GM19239 (cell line): Measurements from ENCODE around the gene LDAH.

Source experiments
- DNase-seq: peaks from one replicate; pipeline ENCODE4 v3.0.0; 2011; ENCODE audit warnings: low spot score; ENCODE audit not compliant: insufficient read length
- FAIRE-seq: peaks from 2 replicates; lab custom pipeline; 2011; peaks lifted over from hg19 to GRCh38; lab: Jason Lieb, UNC

LDAH gene

DNA sequence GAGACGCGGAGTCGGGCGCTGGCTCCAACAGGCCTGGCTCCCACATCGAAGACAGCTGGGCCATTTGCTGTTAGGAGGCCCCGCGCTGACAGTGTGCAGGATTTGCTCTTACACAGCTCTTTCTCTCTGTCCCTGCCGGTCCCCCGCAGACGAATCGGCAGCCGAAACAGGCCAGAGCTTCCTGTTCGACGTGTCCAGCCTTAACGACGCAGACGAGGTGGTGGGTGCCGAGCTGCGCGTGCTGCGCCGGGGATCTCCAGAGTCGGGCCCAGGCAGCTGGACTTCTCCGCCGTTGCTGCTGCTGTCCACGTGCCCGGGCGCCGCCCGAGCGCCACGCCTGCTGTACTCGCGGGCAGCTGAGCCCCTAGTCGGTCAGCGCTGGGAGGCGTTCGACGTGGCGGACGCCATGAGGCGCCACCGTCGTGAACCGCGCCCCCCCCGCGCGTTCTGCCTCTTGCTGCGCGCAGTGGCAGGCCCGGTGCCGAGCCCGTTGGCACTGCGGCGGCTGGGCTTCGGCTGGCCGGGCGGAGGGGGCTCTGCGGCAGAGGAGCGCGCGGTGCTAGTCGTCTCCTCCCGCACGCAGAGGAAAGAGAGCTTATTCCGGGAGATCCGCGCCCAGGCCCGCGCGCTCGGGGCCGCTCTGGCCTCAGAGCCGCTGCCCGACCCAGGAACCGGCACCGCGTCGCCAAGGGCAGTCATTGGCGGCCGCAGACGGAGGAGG lies 152.4 kb downstream of the LDAH start:
- FAIRE-seq (no peak), DNase-seq (no peak)

DNA sequence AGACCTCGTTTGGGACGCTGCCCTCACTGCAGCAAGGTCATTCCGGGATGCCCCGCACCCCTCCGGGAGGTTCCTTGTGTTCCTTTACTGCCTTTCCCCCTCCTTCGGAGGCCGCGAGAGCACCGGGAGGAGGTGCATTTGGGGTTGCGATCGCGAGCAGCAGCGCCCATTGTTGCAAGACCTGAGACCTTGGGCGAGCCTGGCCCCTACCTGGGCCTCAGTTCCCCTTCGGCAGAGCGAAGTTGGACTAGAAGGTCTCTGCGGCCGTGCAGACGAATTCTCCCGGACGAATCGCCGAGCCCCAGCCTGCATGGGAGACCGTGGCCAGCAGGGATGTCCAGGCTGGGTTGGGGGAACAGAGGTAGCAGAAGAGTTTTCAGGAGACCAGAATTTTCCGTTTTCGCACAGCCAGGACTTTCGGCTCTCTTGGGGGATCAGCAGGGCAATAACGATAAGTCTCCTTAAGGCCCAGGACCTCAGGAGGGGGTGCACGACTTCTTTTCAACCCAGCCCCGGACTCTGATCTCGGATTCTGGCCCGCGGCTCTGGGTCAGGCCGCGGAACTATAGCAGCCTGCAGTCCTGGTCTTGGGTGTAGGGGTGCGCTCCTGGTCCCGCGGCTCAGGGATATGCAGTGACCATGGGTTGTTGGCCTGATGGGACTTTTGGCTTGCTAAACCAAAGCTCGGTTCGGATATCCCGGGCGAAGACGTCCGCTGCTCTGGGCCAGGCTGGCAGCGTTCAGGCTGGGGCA lies 153.2 kb downstream of the LDAH start:
- DNase-seq: no peak

DNA sequence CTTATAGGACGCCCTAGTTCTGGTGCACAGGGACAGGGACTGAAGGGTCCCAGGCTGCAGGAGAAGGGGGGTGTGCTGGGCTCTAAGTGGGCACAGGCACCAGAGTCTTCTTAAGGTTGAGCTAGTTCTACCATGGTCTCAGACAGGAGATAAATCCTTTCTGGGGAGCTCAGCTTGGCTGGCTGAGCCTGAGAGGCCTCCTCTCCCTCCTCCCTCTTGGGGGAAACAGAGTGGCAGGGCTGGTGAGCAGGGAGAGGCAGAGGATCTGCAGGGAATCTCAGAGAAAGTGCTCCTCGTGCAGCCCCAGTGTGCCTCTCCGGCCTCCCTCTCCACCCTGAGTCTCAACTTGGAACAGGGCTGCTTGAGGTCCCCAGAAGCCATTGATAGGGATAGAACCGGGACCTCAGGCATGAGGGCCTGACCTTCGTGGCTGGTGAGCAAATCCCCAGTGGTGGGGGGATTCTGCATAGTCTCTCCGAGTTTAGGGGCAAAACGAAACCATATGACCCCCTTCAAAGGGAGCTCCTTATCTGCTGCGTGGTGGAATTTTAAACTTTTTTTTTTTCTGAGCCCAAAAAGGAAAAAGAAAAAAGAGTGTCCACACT lies 153.9 kb downstream of the LDAH start:
- no peak for DNase-seq
- no peak for FAIRE-seq

More for the DNA sequence above, 153.2 kb downstream of the LDAH start:
- FAIRE-seq: no peak

DNA sequence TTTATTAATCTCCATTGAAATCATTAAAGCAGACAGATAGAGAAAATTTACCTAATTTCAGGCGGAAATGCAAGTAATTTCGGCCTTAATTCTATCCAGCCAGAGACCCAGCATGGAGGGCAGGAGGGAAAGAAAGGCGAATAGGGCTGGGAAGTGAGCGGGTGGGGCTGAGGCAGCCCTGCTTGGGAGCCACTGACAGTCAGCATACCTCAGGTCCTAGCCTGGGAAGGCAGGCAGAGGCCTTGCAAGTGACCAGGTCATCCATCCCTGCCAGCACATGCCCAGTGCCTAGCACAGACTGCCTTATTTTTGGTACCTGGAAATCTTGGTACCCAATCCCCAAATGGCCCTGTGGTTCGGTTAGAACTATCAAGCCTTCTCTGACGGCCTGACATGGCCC lies 154.4 kb downstream of the LDAH start:
- no peak for FAIRE-seq
- no peak for DNase-seq

DNA sequence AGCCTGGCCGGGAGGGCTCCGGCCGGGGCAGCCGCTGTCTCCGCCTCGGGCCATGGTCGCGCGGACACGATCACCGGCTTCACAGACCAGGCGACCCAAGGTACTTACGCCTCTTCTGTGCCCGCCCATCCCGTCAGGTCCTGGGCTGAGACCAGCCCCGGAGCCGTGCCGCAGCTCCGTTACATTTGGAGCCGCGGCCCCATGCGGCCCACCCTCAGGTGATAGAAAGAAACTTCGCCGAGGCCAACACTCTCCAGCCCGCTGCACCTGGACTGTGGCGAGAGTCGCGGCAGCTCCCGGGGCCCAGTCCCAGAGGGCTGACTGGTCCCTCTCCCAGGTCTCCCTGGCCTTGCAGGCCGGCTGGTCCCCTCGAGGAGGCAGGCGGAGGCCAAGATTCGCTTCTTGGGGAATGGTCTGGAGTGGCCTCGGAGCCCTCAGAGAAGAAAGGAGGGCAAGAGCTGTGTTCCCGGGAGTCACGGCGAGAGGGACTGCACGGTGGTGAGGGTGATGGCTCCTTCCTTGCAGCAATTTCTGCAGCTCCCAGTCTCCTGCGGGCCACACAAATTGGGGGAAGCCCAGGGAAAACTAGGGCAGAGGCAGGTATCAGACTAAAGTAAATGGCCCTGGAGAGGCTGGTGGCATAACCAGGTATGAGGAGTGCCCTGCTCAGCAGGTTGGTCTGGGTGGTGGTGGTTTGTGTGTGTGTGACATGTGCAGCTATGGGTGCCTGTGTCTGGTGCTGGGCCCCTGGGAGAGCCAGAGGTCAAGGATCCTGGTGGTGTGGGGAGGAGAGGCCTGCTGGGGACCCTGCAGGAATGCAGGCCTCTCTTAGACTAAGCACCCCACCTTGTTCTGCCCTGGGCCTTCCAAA lies 155.1 kb downstream of the LDAH start:
- peak; percentile 40 for DNase-seq
- FAIRE-seq: no peak

DNA sequence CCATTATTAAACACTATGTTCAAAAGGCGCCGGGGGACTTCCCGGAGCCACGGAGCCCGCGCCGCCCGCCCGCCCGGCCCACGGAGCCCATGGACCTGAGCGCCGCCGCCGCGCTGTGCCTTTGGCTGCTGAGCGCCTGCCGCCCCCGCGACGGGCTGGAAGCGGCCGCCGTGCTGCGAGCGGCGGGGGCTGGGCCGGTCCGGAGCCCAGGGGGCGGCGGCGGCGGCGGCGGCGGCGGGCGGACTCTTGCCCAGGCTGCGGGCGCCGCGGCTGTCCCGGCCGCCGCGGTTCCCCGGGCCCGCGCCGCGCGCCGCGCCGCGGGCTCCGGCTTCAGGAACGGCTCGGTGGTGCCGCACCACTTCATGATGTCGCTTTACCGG lies 155.8 kb downstream of the LDAH start:
- DNase-seq (no peak), FAIRE-seq (no peak)

DNA sequence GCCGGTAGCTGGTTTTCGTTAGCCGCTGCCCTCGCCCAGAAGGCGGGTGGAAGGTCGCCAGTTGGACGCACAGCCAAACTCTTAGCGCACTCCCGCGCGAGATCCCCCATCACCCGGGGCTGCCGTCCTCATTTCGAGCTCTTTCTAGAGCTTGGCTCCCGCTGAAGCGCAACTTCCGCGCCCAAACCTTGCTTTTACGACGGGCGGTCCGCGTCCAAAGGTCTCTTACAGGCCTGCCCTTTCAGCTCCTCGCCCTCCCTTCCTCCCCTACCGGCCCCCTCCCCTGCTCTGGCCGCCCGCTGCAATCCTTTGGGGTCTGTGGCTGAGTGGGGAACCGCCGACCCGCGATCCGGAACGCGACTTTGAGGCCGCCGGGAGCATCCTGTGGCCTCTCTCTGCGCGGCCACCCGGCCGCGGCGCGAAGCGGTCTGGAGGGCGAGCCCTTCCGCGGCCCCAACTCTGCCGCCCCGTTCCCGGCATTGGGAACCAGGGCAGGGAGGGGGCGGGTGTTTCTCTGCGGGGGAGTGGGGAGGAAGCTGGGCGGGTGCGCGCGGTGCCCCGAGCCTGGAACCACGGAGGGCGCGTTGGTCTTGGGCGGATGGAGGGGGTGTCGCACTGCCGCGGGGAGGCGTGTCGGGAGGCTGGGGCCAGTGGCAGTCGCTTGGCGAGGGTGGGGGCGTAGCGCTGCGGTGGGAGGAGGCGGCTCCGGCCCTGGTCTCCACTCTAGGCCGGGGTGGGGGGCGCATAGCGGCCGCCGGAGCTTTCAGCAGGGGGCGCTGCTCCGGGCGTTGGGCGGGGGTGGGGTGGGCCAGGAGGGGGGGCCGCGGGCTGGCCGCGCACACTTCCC lies 156.4 kb downstream of the LDAH start, which contains the start of gene GDF7:
Gene GDF7 (plus strand): TSS at position 841 of the 847 bp plus-strand sequence. CDS start 96 bp downstream, outside the sequence.
- no peak for FAIRE-seq
- DNase-seq: no peak

DNA sequence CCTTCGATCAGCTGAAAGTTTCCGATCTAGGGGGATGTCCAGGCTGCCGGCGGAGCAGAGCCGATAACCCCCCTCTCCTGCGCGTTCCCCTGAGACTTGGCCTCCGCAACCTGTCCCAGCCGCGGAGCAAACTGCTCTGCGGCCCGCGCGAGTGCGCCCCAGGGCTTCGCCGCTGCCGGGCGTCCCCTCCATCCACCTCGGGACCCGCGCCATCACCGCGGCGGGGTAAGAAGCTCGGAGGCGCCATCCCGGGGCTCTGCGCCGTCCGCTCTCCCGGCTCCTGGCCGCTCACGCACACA lies 156.9 kb downstream of the LDAH start:
- no peak for DNase-seq
- no peak for FAIRE-seq

DNA sequence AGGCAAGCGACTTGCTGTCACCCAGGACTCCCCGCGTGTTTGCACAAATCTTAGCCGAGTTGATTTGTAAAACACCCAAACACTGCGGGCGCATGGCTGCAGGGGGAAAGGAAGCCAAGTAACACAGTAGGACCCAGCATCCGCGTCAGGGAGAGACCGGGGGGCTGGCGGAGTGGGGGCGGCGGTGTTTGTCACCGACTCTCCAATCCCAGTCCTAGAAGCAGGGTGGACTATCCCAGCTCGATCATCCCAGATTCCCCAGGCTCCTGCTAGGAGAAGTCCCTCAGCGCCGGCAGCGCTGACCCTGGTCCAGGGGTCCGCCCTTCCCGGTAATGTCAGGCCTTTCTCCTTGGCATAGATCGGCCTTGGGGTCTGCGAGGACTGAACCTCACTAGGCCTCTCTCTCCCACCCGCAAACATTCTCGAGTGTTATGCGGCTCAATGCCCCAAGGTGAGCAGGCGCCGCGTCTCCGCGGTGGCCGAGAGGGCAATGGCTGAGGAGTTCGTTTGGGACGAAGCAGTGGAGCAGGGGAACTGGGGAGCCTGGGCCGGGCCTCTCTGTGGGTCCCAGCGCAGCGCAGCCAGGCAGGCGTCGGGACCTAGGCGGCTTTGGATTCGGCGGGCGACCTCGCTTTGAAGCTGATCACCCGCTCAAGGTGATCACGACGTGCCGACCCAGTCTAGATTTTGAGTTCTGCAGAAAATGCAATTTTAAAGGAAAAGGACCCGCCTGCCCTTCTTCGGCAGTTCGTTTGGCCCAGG lies 157.5 kb downstream of the LDAH start:
- DNase-seq (no peak), FAIRE-seq (no peak)

DNA sequence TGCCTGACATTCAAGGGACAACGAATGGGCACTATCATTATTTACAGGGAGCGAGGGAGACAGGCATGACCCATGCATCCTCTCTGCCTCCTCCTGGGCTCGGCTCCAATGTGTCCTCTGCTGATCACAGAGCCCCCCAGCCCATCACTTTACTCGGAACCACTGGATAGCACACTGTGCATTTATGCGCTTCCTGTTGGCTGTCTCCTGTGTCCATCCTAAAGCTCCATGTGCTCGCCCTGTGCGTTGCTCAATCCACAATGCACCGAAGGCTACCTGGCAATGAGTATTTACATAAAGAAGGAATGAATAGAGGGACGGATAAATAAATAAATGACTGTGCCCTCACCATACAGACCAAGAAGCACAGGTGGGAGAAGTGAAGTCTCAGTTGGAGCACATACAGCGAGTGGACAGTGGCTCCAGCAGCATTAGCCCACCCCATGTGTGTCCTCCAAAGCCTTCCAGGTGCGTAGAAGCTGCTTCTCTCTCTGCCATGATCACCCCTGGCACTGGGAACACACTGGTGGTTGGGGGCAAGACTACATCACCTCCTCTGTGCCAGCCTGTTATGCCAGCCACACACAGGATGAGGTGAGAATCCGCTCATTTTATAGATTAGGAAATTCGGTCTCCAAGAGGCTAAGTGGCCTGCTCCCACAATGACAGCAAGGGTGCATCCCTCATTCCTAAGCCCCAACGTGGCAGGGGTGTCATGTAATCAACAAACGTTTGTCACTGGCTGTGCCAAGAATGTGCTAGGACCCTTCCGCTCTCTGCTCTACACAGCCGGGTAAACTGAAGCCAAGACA lies 158.3 kb downstream of the LDAH start:
- DNase-seq (no peak), FAIRE-seq (no peak)

DNA sequence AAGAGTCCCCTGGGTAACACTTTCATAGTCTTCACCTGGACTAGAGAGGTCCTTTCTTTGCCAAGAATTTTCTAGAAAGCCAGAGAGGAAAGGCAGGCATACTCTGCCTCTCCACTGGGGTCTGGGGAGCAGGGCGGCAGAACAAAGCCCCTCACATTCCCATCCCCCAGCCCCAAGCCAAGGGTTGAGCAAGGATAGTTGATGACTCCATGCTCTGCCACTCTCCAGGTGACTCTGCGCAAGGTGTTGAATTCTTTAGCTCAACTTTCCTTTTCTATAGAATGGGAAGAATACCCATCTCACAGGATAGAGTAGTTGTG lies 158.9 kb downstream of the LDAH start:
- DNase-seq (no peak), FAIRE-seq (no peak)

DNA sequence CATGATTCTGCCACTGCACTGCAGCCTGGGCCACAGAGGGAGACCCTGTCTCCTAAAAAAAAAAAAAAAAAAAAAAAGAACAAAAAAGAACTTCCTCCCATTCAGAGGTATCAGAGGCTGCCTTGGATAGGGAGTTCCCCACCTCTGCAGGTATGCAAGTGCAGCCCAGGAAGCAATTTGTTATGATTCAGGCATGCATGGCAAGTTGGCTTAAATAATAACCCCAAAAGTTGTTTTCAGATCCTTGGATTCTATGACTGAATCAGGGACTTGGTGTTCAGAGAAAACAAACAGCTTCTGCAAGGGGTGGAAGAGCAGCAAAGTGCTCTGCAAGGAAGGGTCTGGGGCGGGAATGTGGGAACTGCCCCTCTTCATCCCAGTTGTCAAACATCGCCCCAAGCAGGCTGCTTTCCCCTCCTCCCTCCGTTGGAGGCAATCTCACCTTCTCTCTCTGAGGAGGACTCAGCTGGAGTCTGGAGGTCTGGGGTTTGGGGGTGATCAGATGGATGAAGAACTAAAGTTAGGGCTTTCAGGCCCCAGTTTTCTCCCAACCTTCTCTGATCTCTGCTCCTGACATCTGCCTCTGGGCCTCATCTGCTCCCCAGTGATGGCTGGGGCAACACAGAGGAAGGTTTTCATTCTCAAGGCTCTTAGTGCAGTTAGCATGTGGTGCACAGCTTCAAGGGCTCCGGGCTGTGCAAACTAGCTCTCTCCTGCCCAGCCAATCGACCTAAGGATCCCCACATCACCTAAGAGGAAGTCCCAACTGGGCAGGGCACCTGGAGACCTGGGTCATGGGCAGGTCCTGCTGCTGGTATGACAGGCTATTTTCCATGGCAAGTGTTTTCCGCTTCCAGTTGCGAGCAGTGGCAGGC lies 159.5 kb downstream of the LDAH start:
- FAIRE-seq: no peak
- no peak for DNase-seq

DNA sequence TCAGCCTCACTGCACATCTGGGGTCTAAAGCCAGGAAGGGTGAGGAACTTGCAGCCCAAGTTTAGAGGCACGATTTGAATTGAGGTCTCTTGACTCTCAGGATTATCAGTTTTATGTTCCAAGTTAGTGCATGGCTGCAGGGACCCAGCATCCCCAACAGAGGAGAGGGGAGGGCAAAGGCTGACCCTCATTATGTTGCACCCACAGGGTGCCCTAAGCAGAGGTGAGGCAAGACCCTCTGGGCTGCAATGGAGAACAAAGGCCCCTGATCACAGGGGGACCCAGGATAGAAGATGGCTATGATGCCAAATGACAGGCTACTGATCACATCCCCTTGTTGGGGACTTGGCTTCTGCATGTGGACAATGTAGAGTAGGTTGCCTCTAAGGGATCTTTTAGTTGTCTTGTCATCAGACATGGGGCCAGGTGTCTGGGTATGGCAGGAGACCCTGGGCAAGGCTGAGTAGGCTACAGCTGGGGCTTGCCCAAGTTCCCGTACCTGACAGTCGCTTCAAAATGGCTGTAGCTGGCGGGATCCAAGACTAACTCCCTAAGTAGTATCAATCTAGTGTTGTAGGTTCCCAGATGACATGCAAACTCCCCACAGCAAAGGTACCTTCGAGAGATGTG lies 160.5 kb downstream of the LDAH start:
- FAIRE-seq: no peak

DNA sequence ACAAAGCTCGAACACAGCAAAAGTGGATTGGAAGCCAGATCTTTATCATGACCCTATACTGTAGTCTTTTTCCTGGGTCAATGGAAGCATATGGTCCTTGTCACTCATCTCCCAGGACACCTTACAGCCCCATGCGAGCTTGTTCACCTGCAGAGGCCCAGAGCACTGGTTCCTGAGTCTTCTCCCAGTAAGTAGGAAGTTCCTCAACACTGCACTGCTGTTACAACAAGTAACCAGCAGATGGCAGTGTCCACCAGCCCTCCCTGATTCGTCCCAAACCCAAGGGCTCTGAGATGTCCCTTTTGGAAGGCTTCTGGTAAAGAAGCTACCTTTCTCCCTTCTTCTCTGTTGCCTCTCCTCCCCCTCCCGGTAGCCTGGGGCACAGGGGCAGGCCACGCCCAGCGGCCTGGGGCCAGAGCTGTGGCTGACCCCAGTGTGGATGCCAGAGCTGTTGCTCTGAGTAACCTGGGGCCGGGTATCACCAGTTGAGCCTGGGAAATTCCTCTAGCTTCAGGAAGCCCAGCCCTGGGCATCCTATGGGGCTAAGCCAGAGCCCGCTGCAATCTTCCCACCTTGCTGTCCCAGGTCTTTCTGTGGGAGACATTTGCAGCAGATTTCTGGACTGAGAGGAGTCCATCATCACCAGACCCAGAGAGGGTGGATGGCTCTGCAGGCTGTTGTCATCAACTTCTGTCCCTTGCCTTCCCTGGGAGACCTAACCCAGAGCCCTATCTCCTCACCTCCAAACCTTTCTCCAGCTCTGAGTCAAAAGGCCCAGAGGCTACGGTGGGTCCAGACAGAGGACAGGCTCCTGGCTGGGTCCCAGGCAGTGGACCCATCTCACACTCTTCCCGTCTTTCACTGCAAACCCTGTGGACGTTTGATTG lies 161.2 kb downstream of the LDAH start:
- FAIRE-seq (peak; percentile 91), DNase-seq (no peak)

More for the DNA sequence above, 160.5 kb downstream of the LDAH start:
- no peak for DNase-seq

DNA sequence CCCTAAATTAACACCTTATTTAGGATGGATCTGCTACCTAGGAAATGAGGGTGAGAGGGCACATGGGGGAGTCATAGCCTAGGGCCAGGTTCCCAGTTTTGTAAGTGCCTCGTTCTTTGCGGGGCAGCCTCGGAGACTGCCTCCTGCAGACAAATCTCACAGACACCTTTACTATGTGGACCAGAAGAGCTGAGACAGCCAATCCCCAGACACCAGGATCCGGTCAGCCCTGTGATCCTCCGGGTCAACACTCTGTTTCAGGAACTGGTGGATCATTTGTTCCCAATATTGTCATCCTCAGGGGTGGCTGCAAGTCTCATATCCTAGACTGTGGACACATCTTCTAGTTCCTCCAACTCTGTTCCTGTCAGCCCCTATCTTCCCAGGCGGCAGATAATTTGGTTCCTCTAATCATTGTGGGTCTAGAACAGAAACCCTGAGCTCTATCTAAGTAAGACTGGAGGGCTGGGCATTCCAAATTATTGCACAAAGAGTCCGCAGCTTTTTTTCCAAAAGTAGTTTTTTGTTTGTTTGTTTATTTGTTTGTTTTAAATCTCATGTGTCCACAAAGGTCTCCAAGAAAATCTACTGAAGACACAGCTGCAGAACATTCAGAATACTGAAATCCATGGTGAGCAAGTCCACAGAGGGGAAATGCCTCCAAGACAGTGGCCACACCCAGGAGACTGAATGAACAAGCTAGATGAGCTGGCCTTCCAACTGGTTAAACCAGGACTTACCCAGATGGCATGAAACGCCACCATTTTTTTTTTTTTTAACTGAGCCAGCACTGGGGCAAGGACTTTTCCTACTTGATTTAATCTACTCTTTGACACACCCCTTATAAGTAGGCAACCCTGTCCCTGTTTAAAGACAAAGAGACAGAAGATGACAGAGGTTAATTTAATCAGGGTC lies 162.1 kb downstream of the LDAH start:
- no peak for FAIRE-seq

More for the DNA sequence above, 162.1 kb downstream of the LDAH start:
- no peak for DNase-seq
